Trophoblast cell (in vitro differentiated cells and primary cell): ENCODE data around the gene ARHGAP42.

Experiments
- DNase-seq, 2 donors: peaks; one replicate each; pipeline ENCODE4 v3.0.0-alpha.2; 2016
- H2AFZ ChIP-seq: 2 replicates; pipeline ENCODE4 v1.6.1; 2013; ENCODE audit warnings: low read length, moderate library complexity, mild to moderate bottlenecking; ENCODE audit not compliant: insufficient read depth, poor library complexity
- H2AK5ac ChIP-seq: 2 replicates; pipeline ENCODE4 v1.6.1; 2013; ENCODE audit warnings: mild to moderate bottlenecking, low read length
- H2BK120ac ChIP-seq: 2 replicates; pipeline ENCODE4 v1.6.1; 2013; ENCODE audit warnings: low read length, mild to moderate bottlenecking, moderate library complexity; ENCODE audit not compliant: insufficient read depth, poor library complexity
- H2BK12ac ChIP-seq: 2 replicates; pipeline ENCODE4 v1.6.1; 2013; ENCODE audit warnings: mild to moderate bottlenecking, low read length, moderate library complexity
- H2BK5ac ChIP-seq: 2 replicates; pipeline ENCODE4 v1.6.1; 2013; ENCODE audit warnings: low read length, low read depth, moderate library complexity, mild to moderate bottlenecking; ENCODE audit not compliant: poor library complexity
- H3K14ac ChIP-seq: 2 replicates; pipeline ENCODE4 v1.6.1; 2013; ENCODE audit warnings: mild to moderate bottlenecking, low read length
- H3K18ac ChIP-seq: 2 replicates; pipeline ENCODE4 v1.6.1; 2013; ENCODE audit warnings: mild to moderate bottlenecking, low read length
- H3K23ac ChIP-seq: 2 replicates; pipeline ENCODE4 v1.6.1; 2013; ENCODE audit warnings: low read length
- H3K27ac ChIP-seq: 2 replicates; pipeline ENCODE4 v1.5.1; 2013; ENCODE audit warnings: low read depth, mild to moderate bottlenecking, inconsistent platforms, low read length, moderate library complexity
- H3K27me3 ChIP-seq: 2 replicates; pipeline ENCODE4 v1.6.1; 2013; ENCODE audit warnings: inconsistent platforms, mild to moderate bottlenecking, low read length, moderate library complexity; ENCODE audit not compliant: insufficient read depth
- H3K36me3 ChIP-seq, 2 experiments: 1 replicate in 1 of 2; 2 replicates in 1 of 2; pipeline ENCODE4 v1.6.1; 2013; ENCODE audit warnings: low read length in 2 of 2, mild to moderate bottlenecking in 2 of 2, moderate library complexity in 1 of 2; ENCODE audit not compliant: insufficient read depth in 2 of 2, control insufficient read depth in 1 of 2
- H3K4ac ChIP-seq: 2 replicates; pipeline ENCODE4 v1.6.1; 2013; ENCODE audit warnings: low read depth, mild to moderate bottlenecking, low read length, moderate library complexity
- H3K4me1 ChIP-seq, 2 experiments: 1 replicate in 1 of 2; 2 replicates in 1 of 2; pipeline ENCODE4 v1.6.1; 2013; ENCODE audit warnings: low read length in 2 of 2, mild to moderate bottlenecking in 2 of 2, moderate library complexity in 1 of 2; ENCODE audit not compliant: insufficient read depth in 2 of 2, control insufficient read depth in 1 of 2
- H3K4me2 ChIP-seq: 2 replicates; pipeline ENCODE4 v1.6.1; 2013; ENCODE audit warnings: inconsistent platforms, mild to moderate bottlenecking, low read length, moderate library complexity
- H3K4me3 ChIP-seq: 2 replicates; pipeline ENCODE4 v1.5.1; 2013; ENCODE audit warnings: mild to moderate bottlenecking, low read depth, low read length, inconsistent platforms
- H3K79me1 ChIP-seq: one replicate; pipeline ENCODE4 v1.6.1; 2013; ENCODE audit warnings: low read length
- H3K79me2 ChIP-seq: 2 replicates; pipeline ENCODE4 v1.6.1; 2013; ENCODE audit warnings: low read length, mild to moderate bottlenecking; ENCODE audit not compliant: control insufficient read depth, insufficient read depth, poor library complexity
- H3K9ac ChIP-seq: 2 replicates; pipeline ENCODE4 v1.6.1; 2013; ENCODE audit warnings: mild to moderate bottlenecking, low read length
- H3K9me3 ChIP-seq: 2 replicates; pipeline ENCODE4 v1.6.1; 2013; ENCODE audit warnings: low read depth, mild to moderate bottlenecking, control low read depth, inconsistent platforms, low read length; ENCODE audit not compliant: insufficient read depth
- H4K12ac ChIP-seq: 2 replicates; pipeline ENCODE4 v1.6.1; 2013; ENCODE audit warnings: low read depth, mild to moderate bottlenecking, low read length, moderate library complexity
- H4K8ac ChIP-seq: 2 replicates; pipeline ENCODE4 v1.6.1; 2013; ENCODE audit warnings: low read depth, mild to moderate bottlenecking, low read length, moderate library complexity
- H4K91ac ChIP-seq: one replicate; pipeline ENCODE4 v1.6.1; 2013; ENCODE audit warnings: low read depth, mild to moderate bottlenecking, low read length, moderate library complexity
- WGBS: extraction: QIAGEN DNeasy Blood & Tissue Kit; methylation state at CpG from one replicate; pipeline ENCODE4 v1.1.7; 2013; ENCODE audit warnings: missing lambda C conversion rate; ENCODE audit not compliant: insufficient read length, insufficient coverage; ENCODE audit errors: extremely low coverage; 5-methylcytosine and 5-hydroxymethylcytosine counted together

Gene ARHGAP42

DNA sequence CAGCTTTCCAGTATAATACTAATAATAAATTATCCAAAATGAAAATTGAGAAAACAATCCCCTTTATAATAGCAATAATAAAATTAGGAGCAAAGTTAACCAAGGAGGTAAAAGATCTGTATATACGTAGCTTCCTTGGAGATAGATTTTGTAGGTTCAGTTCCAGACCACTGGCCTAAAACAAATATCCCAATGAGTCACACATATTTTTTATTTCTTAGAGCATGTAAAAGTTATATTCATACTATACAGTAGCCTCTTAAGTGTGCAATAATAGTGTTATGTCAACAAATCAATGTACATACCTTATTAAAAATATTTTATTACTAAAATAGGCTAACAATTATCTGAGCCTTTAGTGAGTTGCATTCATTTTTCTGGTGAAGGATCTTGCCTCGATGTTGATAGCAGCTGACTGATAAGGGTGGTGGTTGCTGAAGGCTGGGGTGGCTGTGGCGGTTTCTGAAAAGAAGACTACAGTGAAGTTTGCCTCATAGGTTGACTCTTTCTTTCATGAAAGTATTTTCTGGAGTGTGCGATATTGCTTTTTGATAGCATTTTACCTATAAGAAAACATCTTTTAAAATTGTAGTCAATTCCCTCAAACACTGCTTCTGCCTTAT lies 178.5 kb downstream of the ARHGAP42 start:
- H2AK5ac ChIP-seq: no peak overlapping the region
- H2BK5ac ChIP-seq: no peak overlapping the region
- H4K8ac ChIP-seq: no peak overlapping the region
- H3K18ac ChIP-seq: no peak overlapping the region
- H3K9me3 ChIP-seq: no peaks in the 10 kb centered on the region
- no peak overlapping the region for H4K91ac ChIP-seq
- no CpG with 5 or more reads among the region's 4 CpGs for WGBS
- H3K4me3 ChIP-seq: no peak overlapping the region
- H3K4me2 ChIP-seq: no peak overlapping the region
- H3K14ac ChIP-seq: no peak overlapping the region
- no peak for DNase-seq
- H4K12ac ChIP-seq: no peak overlapping the region
- H2AFZ ChIP-seq: no peak overlapping the region
- H2BK12ac ChIP-seq: no peak overlapping the region
- H3K79me1 ChIP-seq: no peaks in the 10 kb centered on the region
- H3K23ac ChIP-seq: no peak overlapping the region
- no peak overlapping the region for H2BK120ac ChIP-seq
- H3K4me1 ChIP-seq: no peaks in the 10 kb centered on the region
- H3K9ac ChIP-seq: no peak overlapping the region
- no peaks in the 10 kb centered on the region for H3K27me3 ChIP-seq
- H3K4ac ChIP-seq: no peak overlapping the region
- no peaks in the 10 kb centered on the region for H3K36me3 ChIP-seq
- no peaks in the 10 kb centered on the region for H3K79me2 ChIP-seq
- H3K27ac ChIP-seq: no peak overlapping the region

GRCh38 chr11:100866453-100866852 lies 179.4 kb downstream of the ARHGAP42 start:
- Histone ChIP-seq H3K4me1 (no peaks in the 10 kb centered on the region), H2AFZ (no peak overlapping the region), H3K9me3 (no peaks in the 10 kb centered on the region), H2AK5ac (no peak overlapping the region), H3K4me2 (no peak overlapping the region), H4K91ac (no peak overlapping the region), H3K9ac (no peak overlapping the region), H3K79me2 (no peaks in the 10 kb centered on the region), H2BK12ac (no peak overlapping the region), H3K27ac (no peak overlapping the region), H4K12ac (no peak overlapping the region), H2BK5ac (no peak overlapping the region), H3K14ac (no peak overlapping the region), H2BK120ac (no peak overlapping the region), H3K18ac (no peak overlapping the region), H4K8ac (no peak overlapping the region), H3K79me1 (no peaks in the 10 kb centered on the region), H3K27me3 (no peaks in the 10 kb centered on the region), H3K4me3 (no peak overlapping the region), H3K23ac (no peak overlapping the region), H3K36me3 (no peaks in the 10 kb centered on the region), H3K4ac (no peak overlapping the region)
- no peak for DNase-seq

DNA sequence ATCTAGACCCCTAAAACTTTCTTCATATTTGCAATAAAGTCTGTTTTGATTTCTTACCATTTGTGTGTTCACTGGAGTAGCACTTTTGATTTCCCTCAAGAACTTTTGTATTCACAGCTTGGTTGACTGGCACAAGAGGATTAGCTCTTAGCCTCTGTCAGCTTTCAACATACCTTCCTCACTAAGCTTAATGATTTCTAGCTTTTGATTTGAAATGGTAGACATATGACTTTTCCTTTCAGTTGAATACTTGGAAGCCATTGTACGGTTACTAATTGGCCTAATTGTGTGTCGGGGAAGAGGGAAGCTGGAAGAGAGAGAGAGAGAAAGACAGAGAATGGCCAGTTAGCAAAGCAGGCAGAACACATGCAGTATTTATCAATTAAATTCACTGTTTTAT lies 180.5 kb downstream of the ARHGAP42 start:
- Histone ChIP-seq H3K9ac (no peak overlapping the region), H3K18ac (no peak overlapping the region), H3K4ac (no peak overlapping the region), H3K23ac (no peak overlapping the region), H3K4me1 (no peaks in the 10 kb centered on the region), H3K27ac (no peak overlapping the region), H4K8ac (no peak overlapping the region), H3K9me3 (no peaks in the 10 kb centered on the region), H3K79me1 (no peaks in the 10 kb centered on the region), H3K27me3 (no peaks in the 10 kb centered on the region), H2BK120ac (no peak overlapping the region), H4K12ac (no peak overlapping the region), H2AFZ (no peak overlapping the region), H2AK5ac (no peak overlapping the region), H3K4me2 (no peak overlapping the region), H2BK5ac (no peak overlapping the region), H3K79me2 (no peaks in the 10 kb centered on the region), H3K14ac (no peak overlapping the region), H2BK12ac (no peak overlapping the region), H3K4me3 (no peak overlapping the region), H3K36me3 (no peaks in the 10 kb centered on the region), H4K91ac (no peak overlapping the region)
- no peak for DNase-seq
- WGBS: no CpG with 5 or more reads among the region's 2 CpGs

GRCh38 chr11:100869328-100869727 lies 182.2 kb downstream of the ARHGAP42 start:
- H4K91ac ChIP-seq: no peak overlapping the region
- H2BK120ac ChIP-seq: no peak overlapping the region
- no peak overlapping the region for H2BK12ac ChIP-seq
- H3K27ac ChIP-seq: no peak overlapping the region
- H4K8ac ChIP-seq: no peak overlapping the region
- H3K36me3 ChIP-seq: no peaks in the 10 kb centered on the region
- H4K12ac ChIP-seq: no peak overlapping the region
- H3K23ac ChIP-seq: no peak overlapping the region
- no peak overlapping the region for H3K14ac ChIP-seq
- H3K79me2 ChIP-seq: no peaks in the 10 kb centered on the region
- H3K4me3 ChIP-seq: no peak overlapping the region
- no peaks in the 10 kb centered on the region for H3K79me1 ChIP-seq
- no peak overlapping the region for H2AFZ ChIP-seq
- no peak overlapping the region for H3K18ac ChIP-seq
- H3K27me3 ChIP-seq: no peaks in the 10 kb centered on the region
- H3K4me2 ChIP-seq: no peak overlapping the region
- H2BK5ac ChIP-seq: no peak overlapping the region
- no peak overlapping the region for H2AK5ac ChIP-seq
- no peak overlapping the region for H3K9ac ChIP-seq
- no peaks in the 10 kb centered on the region for H3K4me1 ChIP-seq
- no peaks in the 10 kb centered on the region for H3K9me3 ChIP-seq
- no peak overlapping the region for H3K4ac ChIP-seq
- WGBS: no CpG with 5 or more reads among the region's 1 CpG
- no peak for DNase-seq
